Activated CD4-positive, alpha-beta T cell treated with anti-CD3 and anti-CD28 coated beads, Interleukin-2, amount 50 U/mL, for 24 hours (primary cell): ENCODE measurements around the gene SARS1.
"Not testable (repeated sequence)": the region's sequence is repeated elsewhere in the genome, so short reads cannot be mapped to it uniquely, and the experiment has no call there.

Source experiments
- DNase-seq, 2 donors: peaks; one replicate each; pipeline ENCODE4 v3.0.0-alpha.2; 2020; ENCODE audit warnings: low read depth in 1 of 2, low spot score in 1 of 2

SARS1 gene

DNA sequence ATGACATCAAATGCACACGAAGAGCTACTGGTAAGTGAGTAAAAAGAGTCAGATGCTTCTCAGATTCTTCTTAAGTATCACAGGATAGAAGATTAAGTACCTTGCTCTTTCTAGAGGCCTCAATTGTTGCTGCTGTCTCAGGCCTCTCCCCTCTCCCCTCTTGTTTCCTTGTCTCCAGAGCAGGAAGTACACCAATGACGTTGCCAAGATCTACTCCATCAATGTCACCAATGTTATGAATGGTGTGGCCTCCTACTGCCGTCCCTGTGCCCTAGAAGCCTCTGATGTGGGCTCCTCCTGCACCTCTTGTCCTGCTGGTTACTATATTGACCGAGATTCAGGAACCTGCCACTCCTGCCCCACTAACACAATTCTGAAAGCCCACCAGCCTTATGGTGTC, 21.3 kb upstream of the SARS1 start:
- DNase-seq, result no peak

- DNase-seq, result peak; percentile 20 to 38
Measured at GRCh38 chr1:109193653-109194590, 19.8 kb upstream of the SARS1 start.

DNA sequence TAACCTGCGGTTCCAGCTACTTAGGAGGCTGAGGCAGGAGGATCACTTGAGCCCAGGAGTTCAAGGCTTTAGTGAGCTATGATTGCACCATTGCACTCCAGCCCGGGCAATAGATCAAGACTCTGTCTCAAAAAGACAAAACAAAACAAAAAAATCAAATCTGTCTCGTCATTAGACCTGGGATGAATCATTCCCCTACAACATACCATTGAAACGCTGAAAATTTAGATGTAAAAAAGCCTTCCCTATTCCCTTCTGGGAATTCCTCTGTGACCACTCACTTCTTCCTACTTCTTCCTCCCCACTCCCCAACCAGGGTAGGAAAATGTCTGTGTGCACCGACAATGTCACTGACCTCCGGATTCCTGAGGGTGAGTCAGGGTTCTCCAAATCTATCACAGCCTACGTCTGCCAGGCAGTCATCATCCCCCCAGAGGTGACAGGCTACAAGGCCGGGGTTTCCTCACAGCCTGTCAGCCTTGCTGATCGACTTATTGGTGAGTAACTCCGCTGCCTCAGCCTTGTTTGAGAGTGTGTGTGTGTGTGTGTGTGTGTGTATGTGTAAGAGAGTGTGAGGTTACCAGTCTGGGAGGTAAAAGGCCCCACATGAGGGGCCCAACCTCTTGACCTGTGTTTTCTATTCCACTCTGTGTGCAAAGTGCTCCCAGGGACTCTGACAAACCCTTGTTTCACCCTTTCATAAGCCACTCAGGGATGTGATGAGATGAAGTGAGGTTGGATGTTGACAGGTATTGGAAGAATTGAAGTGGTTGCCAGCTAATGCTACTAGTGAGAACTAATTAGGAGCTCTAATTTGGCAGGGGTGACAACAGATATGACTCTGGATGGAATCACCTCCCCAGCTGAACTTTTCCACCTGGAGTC, 16.3 kb upstream of the SARS1 start:
- no peak for DNase-seq

GRCh38 chr1:109198043-109198695, 15.5 kb upstream of the SARS1 start:
- DNase-seq, result no peak

- DNase-seq, result no peak
Measured at GRCh38 chr1:109198745-109199144, 15.0 kb upstream of the SARS1 start.

GRCh38 chr1:109199710-109200109, 14.0 kb upstream of the SARS1 start:
- no peak for DNase-seq

GRCh38 chr1:109201123-109201703, 12.5 kb upstream of the SARS1 start:
- DNase-seq, result peak; percentile 32 to 75

GRCh38 chr1:109204484-109204883, 9.2 kb upstream of the SARS1 start:
- no peak for DNase-seq

DNA sequence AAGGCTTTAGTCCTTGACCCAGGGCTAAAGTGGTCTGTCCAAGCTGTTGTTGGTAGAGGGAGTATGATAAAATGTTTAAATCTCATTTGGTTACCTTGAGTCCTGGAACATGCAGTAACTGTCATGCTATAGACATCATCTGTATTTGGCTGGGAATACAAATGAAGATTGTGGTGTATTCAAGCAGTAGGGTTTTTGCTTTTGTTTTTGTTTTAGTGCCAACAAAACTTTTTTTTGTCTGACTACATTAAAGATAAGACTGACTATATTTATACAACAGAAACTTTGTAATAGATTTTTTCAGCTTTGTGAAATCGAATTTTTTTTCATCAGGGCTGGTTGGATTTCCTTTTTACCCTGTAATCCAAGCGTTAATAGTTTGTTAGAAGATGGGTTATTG, 7.4 kb upstream of the SARS1 start:
- no peak for DNase-seq

GRCh38 chr1:109207467-109208103, 6.1 kb upstream of the SARS1 start:
- no peak for DNase-seq

GRCh38 chr1:109208394-109208793, 5.3 kb upstream of the SARS1 start:
- no peak for DNase-seq

DNA sequence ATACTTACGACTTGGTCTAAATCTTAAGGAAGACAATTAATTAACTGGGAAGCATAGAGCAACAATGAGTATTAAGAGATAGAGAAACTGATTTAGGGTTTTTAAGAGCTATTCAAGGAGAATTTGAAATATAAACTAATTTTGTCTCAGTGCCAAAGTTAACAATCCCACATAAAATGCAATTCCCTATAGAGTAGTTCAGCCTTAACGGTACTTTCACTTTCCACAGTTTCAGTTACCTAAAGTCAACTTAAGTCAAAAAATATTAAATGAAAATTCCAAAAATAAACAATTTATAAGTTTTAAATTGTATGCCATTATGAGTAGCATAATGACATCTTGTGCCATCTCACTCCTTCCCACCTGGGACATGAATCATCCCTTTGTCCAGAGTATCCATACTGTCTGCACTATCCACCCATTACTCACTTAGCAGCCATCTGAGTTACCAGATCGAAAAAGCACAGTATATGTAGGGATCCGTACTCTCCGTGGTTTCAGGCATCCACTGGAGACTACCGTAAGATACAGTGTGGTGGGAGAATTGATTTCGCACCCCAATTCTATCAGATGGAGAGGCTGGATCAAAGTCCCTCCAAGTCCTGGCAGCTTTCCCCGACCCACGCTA, 4.8 kb upstream of the SARS1 start:
- no peak for DNase-seq

GRCh38 chr1:109210058-109210457, 3.7 kb upstream of the SARS1 start:
- no peak for DNase-seq

GRCh38 chr1:109213345-109213823, 334 bp upstream of the SARS1 start:
- no peak for DNase-seq

GRCh38 chr1:109214695-109215623, 1.2 kb downstream of the SARS1 start:
- peak; percentile 6 to 26 for DNase-seq

DNA sequence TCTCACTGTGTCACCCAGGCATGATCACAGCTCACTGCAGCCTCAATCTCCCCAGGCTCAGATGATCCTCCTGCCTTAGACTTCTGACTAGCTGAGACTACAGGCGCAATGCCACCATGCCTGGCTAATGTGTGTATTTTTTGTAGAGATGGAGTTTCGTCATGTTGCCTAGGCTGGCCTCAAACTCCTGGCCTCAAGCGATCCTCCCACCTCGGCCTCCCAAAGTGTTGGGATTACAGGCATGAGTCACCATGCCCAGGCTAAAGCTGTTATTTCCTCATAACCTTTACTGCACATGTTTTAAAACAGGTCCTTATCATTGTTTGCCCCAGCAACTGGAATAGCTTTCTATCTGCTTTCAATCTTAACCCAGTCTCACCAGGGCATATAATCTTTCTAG, 2.9 kb downstream of the SARS1 start:
- DNase-seq, result no peak

GRCh38 chr1:109218516-109218915, 4.8 kb downstream of the SARS1 start:
- DNase-seq, result no peak

- DNase-seq, result not testable (repeated sequence)
Measured at GRCh38 chr1:109221201-109221600, 7.5 kb downstream of the SARS1 start.

- DNase-seq, result no peak
Measured at GRCh38 chr1:109225308-109225707, 11.6 kb downstream of the SARS1 start.
